Measurements from ENCODE around the gene ZMYND8. TPM values are rescaled to one million over a fixed set of nuclear protein-coding genes. Genes with fewer than 3 reads are reported as not detected.

ZMYND8 gene
- total RNA-seq, 3 donors from 2014 or later, result 62.1 to 64.9 (median 62.1) TPM

- no peak overlapping the region for H3K4me3 ChIP-seq
- intact Hi-C loops (cut with DNase I, micrococcal nuclease), result no loop called here
- DNase-seq (no peak), ATAC-seq (peak; percentile 78)
- no peak for TF ChIP-seq CTCF (IDR thresholded peaks at IDR 0.05)
- peaks cover 9% of the 10 kb centered on the region for H3K4me1 ChIP-seq (ENCODE audit: low read depth)
- H3K9me3 ChIP-seq, result no peaks in the 10 kb centered on the region
- no peaks in the 10 kb centered on the region for H3K36me3 ChIP-seq (ENCODE audit: low read depth)
Measured at GRCh38 chr20:47252879-47253307, 103.6 kb downstream of the ZMYND8 start.

GRCh38 chr20:47251154-47252020 is 105.1 kb downstream of the ZMYND8 start:
- no peak for TF ChIP-seq CTCF (IDR thresholded peaks at IDR 0.05)
- H3K36me3 ChIP-seq (ENCODE audit: low read depth), result no peaks in the 10 kb centered on the region
- H3K4me1 ChIP-seq (ENCODE audit: low read depth), result peaks cover 9% of the 10 kb centered on the region
- DNase-seq (peak in 1 of 3 donors; percentile 53), ATAC-seq (no peak)
- H3K4me3 ChIP-seq, result no peak overlapping the region
- H3K9me3 ChIP-seq, result no peaks in the 10 kb centered on the region
- intact Hi-C loops (cut with DNase I, micrococcal nuclease), result no loop called here

GRCh38 chr20:47250360-47250759 is 106.1 kb downstream of the ZMYND8 start:
- TF ChIP-seq CTCF (IDR thresholded peaks at IDR 0.05), result no peak
- Histone ChIP-seq H3K9me3 (no peaks in the 10 kb centered on the region), H3K4me1 (ENCODE audit: low read depth) (peaks cover 9% of the 10 kb centered on the region), H3K4me3 (no peak overlapping the region), H3K36me3 (ENCODE audit: low read depth) (no peaks in the 10 kb centered on the region)
- ATAC-seq (no peak), DNase-seq (no peak)
- intact Hi-C loops (cut with DNase I, micrococcal nuclease), result no loop called here

- ATAC-seq, result no peak
- intact Hi-C loops (cut with DNase I, micrococcal nuclease), result no loop called here
- no peaks in the 10 kb centered on the region for H3K36me3 ChIP-seq (ENCODE audit: low read depth)
- no peak for DNase-seq
- TF ChIP-seq CTCF (IDR thresholded peaks at IDR 0.05), result no peak
- H3K9me3 ChIP-seq, result no peaks in the 10 kb centered on the region
- no peak overlapping the region for H3K4me3 ChIP-seq
- peaks cover 9% of the 10 kb centered on the region for H3K4me1 ChIP-seq (ENCODE audit: low read depth)
Measured at GRCh38 chr20:47249913-47250312, 106.6 kb downstream of the ZMYND8 start.

GRCh38 chr20:47248448-47248966 is 108.0 kb downstream of the ZMYND8 start:
- TF ChIP-seq CTCF (IDR thresholded peaks at IDR 0.05), result no peak
- ATAC-seq (no peak), DNase-seq (no peak)
- intact Hi-C loops (cut with DNase I, micrococcal nuclease), result no loop called here
- H3K9me3 ChIP-seq, result no peaks in the 10 kb centered on the region
- H3K4me3 ChIP-seq, result no peak overlapping the region
- H3K36me3 ChIP-seq (ENCODE audit: low read depth), result no peaks in the 10 kb centered on the region
- peaks cover 5% of the 10 kb centered on the region for H3K4me1 ChIP-seq (ENCODE audit: low read depth)
